IgD-negative memory B cell (primary cell): ENCODE data around the gene TAMM41. TPM values are rescaled to one million over a fixed set of nuclear protein-coding genes. Genes with fewer than 3 reads are reported as not detected.
"Not testable (repeated sequence)": the region's sequence is repeated elsewhere in the genome, so short reads cannot be mapped to it uniquely, and the experiment has no call there.

Experiments used
- H3K27ac Mint-ChIP-seq, 3 donors: one replicate each; pipeline ENCODE4 v1.8.0; 2020 to 2022; ENCODE audit warnings: mild to moderate bottlenecking in 3 of 3, mixed read lengths in 3 of 3, moderate library complexity in 1 of 3
- H3K27me3 Mint-ChIP-seq: one replicate; pipeline ENCODE4 v1.8.0; 2021; ENCODE audit warnings: mixed read lengths
- H3K36me3 Mint-ChIP-seq: one replicate; pipeline ENCODE4 v1.8.0; 2020; ENCODE audit warnings: mild to moderate bottlenecking, mixed read lengths
- H3K4me1 Mint-ChIP-seq, 3 donors: one replicate each; pipeline ENCODE4 v1.8.0; 2020 to 2022; ENCODE audit warnings: mixed read lengths in 3 of 3, mild to moderate bottlenecking in 1 of 3
- H3K4me3 Mint-ChIP-seq, 4 donors: one replicate each; pipeline ENCODE4 v1.8.0; 2020 to 2022; ENCODE audit warnings: mild to moderate bottlenecking in 4 of 4, mixed read lengths in 4 of 4, moderate library complexity in 3 of 4
- H3K9me3 Mint-ChIP-seq, 3 donors: one replicate each; pipeline ENCODE4 v1.8.0; 2020 to 2021; ENCODE audit warnings: mixed read lengths in 3 of 3, mild to moderate bottlenecking in 1 of 3
- polyA plus RNA-seq: library from polyadenylated mRNA; unstranded; fragments of 300-500 nt; fragmentation: Illumina TruSeq; gene quantifications from one replicate; pipeline ENCODE4 v1.2.3, GENCODE V29; 2021

The TAMM41 gene
- polyA plus RNA-seq, 1 donor from 2014 or later = 40.0 TPM

DNA sequence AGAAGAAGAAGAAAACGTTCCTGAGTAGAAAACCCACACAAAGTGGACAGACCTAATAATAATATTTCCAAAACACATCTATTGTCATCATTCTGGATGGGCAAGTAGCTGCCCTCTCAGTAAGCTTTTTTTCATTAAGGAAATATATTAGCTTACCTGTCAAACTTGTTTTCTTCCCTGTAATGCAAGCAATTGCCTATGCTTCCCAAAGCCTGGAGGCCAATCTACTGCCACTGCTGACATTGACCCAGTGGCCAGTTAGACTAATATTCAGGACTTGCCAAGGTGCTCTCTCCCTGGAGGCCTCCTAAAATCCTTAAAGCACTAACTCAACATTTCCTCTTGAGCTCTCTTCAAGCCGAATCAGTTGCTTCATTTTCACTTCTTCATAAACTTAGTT, 86.7 kb downstream of the TAMM41 start:
- Mint-ChIP-seq H3K9me3 (peaks cover 0 to 3% (median 0%) of the 10 kb centered on the region in 3 donors), H3K27ac (no peak overlapping the region), H3K4me3 (no peak overlapping the region), H3K4me1 (peaks cover 0 to 2% (median 0%) of the 10 kb centered on the region in 3 donors), H3K36me3 (peaks cover 2% of the 10 kb centered on the region), H3K27me3 (no peaks in the 10 kb centered on the region)

DNA sequence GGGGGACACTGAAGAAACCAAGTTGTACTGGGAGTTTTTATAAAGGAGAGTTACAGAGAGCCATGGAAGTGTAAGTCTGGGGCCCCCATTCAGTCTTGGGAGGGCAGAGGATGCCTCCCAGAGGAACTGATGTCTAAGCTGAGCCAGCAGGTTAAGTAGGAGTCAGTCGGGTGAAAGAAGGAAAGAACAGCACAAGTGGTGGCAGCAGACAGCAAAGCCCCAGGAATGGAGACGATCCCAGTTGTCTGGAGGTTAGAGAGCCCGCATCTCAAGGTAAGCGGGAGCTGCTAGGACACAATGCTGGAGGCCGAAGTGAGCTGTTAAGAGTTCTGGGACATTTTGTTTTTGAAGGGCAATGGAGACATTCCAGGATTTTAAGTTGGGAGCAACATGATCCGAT, 88.8 kb downstream of the TAMM41 start:
- Mint-ChIP-seq H3K4me1 (peaks cover 0 to 2% (median 0%) of the 10 kb centered on the region in 3 donors), H3K4me3 (no peak overlapping the region), H3K27me3 (no peaks in the 10 kb centered on the region), H3K9me3 (peaks cover 0 to 3% (median 0%) of the 10 kb centered on the region in 3 donors), H3K27ac (no peak overlapping the region), H3K36me3 (peaks cover 2% of the 10 kb centered on the region)

DNA sequence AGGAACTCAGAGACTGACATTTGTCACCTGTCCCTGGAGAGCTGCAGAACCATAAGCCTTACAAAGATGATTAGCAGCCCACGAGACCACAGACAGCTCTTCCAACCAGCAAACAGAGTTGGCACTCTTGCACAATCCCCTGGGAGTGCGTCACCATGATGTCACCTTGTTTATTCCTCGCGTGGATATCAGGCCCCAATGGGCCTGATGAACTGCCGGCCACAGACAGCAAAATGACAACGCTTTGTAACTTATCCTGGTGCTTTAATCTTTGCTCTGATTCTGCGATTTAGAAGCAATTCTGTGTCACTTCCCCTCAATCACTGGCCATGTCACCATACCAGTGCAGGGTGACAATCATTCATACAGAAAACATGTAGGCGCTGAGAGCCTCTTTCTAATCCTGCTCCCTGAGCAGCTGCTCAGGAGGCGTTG, 89.2 kb downstream of the TAMM41 start:
- Mint-ChIP-seq H3K27me3 (no peaks in the 10 kb centered on the region), H3K4me3 (no peak overlapping the region), H3K36me3 (peaks cover 2% of the 10 kb centered on the region), H3K9me3 (peaks cover 0 to 3% (median 0%) of the 10 kb centered on the region in 3 donors), H3K4me1 (peaks cover 0 to 2% (median 0%) of the 10 kb centered on the region in 3 donors), H3K27ac (no peak overlapping the region)

DNA sequence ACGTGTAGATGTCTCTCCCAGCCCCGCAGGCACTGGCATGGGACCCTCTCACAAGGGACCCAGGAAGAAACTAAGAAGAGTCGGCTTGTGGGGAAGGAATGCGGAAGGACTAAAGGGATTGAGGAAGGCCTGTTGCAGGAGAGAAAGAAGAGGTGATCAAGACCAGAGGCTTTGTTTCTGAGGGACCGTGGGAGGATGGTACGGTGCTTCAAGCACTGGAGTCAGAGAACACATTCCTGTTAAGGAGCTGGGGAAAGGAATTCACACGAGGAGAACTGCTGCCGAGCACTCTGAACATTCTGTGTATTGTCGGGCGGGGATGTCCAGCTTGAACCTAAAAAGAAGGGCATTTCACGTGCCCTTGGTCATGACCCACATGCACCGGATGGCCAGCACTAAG, 91.4 kb downstream of the TAMM41 start:
- Mint-ChIP-seq H3K4me1 (peaks cover 0 to 2% (median 0%) of the 10 kb centered on the region in 3 donors), H3K36me3 (no peaks in the 10 kb centered on the region), H3K9me3 (no peaks in the 10 kb centered on the region), H3K27me3 (no peaks in the 10 kb centered on the region), H3K27ac (no peak overlapping the region), H3K4me3 (no peak overlapping the region)

DNA sequence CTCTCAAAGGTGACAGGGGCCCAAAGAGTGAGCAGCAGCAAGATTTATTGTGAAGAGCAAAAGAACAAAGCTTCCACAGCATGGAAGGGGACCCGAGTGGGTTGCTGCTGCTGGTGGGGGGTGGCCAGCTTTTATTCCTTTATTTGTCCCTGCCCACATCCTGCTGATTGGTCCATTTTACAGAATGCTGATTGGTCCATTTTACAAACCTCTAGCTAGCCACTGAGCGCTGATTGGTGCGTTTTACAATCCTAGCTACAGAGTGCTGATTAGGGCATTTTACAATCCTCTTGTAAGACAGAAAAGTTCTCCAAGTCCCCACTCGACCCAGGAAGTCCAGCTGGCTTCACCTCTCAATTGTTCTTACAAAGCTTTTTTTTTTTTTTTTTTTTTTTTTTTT, 94.4 kb downstream of the TAMM41 start:
- H3K4me3 Mint-ChIP-seq, H3K27ac Mint-ChIP-seq, H3K4me1 Mint-ChIP-seq, H3K9me3 Mint-ChIP-seq, H3K36me3 Mint-ChIP-seq, H3K27me3 Mint-ChIP-seq: not testable (repeated sequence)

DNA sequence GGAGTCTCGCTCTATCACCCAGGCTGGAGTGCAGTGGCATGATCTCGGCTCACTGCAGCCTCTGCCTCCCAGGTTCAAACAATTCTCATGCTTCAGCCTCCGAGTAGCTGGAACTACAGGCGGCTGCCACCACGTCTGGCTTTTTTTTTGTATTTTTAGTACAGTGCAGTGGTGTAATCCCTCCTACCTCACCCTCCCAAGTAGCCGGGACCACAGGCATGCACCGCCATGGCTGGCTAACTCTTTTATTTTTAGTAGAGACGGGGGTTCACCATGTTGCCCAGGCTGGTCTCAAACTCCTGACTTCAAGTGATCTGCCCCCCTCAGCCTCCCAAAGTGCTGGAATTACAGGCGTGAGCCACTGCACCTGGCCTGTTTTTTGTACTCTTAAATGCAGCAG, 98.4 kb downstream of the TAMM41 start:
- H3K27me3 Mint-ChIP-seq, H3K27ac Mint-ChIP-seq, H3K4me1 Mint-ChIP-seq, H3K4me3 Mint-ChIP-seq, H3K36me3 Mint-ChIP-seq, H3K9me3 Mint-ChIP-seq: not testable (repeated sequence)

Other genes starting within 250 kb of the TAMM41 start
- gene VGLL4, start 203.0 kb downstream of the TAMM41 start, polyA plus RNA-seq = 28.6 TPM
- not detected for gene SYN2, start 157.5 kb upstream of the TAMM41 start, polyA plus RNA-seq